SKM-1 treated with dmso at 0.1 percent for 144 hours (cell line): ENCODE measurements around the gene NT5E.

Experiments
- DNase-seq: peaks from one replicate; lab custom pipeline; 2025; ENCODE audit not compliant: unreplicated experiment; lab: John Stamatoyannopoulos, UW

The NT5E gene

GRCh38 chr6:85421181-85421580, 28.7 kb upstream of the NT5E start:
- no peak for DNase-seq

- no peak for DNase-seq
Measured at GRCh38 chr6:85421972-85422371, 27.9 kb upstream of the NT5E start.

GRCh38 chr6:85422996-85423395, 26.9 kb upstream of the NT5E start:
- DNase-seq: no peak

- DNase-seq: no peak
Measured at GRCh38 chr6:85424981-85425380, 24.9 kb upstream of the NT5E start.

- DNase-seq: no peak
Measured at GRCh38 chr6:85425997-85426396, 23.9 kb upstream of the NT5E start.

- no peak for DNase-seq
Measured at GRCh38 chr6:85428486-85428885, 21.4 kb upstream of the NT5E start.

- no peak for DNase-seq
Measured at GRCh38 chr6:85429346-85429745, 20.5 kb upstream of the NT5E start.

- peak; percentile 11 for DNase-seq
Measured at GRCh38 chr6:85431271-85431670, 18.6 kb upstream of the NT5E start.

GRCh38 chr6:85432554-85432953, 17.3 kb upstream of the NT5E start:
- no peak for DNase-seq

- DNase-seq: no peak
Measured at GRCh38 chr6:85435851-85436250, 14.0 kb upstream of the NT5E start.

GRCh38 chr6:85436411-85436810, 13.5 kb upstream of the NT5E start:
- DNase-seq: no peak

- no peak for DNase-seq
Measured at GRCh38 chr6:85436939-85437495, 12.9 kb upstream of the NT5E start.

GRCh38 chr6:85443349-85444117, 6.3 kb upstream of the NT5E start:
- DNase-seq: no peak

GRCh38 chr6:85449388-85449817, 480 bp upstream of the NT5E start:
- no peak for DNase-seq

GRCh38 chr6:85451565-85452306, 1.9 kb downstream of the NT5E start:
- DNase-seq: no peak

- DNase-seq: no peak
Measured at GRCh38 chr6:85452441-85452881, 2.6 kb downstream of the NT5E start.

- DNase-seq: no peak
Measured at GRCh38 chr6:85453052-85453451, 3.2 kb downstream of the NT5E start.

- no peak for DNase-seq
Measured at GRCh38 chr6:85453490-85453889, 3.6 kb downstream of the NT5E start.

GRCh38 chr6:85455471-85456026, 5.7 kb downstream of the NT5E start:
- no peak for DNase-seq

- DNase-seq: no peak
Measured at GRCh38 chr6:85456782-85457181, 6.9 kb downstream of the NT5E start.

GRCh38 chr6:85458184-85458583, 8.3 kb downstream of the NT5E start:
- DNase-seq: peak; percentile 72

GRCh38 chr6:85458782-85459181, 8.9 kb downstream of the NT5E start:
- DNase-seq: no peak
